Panc1 (cell line): ENCODE measurements around the gene SPATC1L. TPM values are rescaled to one million over a fixed set of nuclear protein-coding genes. Genes with fewer than 3 reads are reported as not detected.

Experiments
- ATAC-seq: fragments of 200-7000 bp; cut with Tn5 transposase; 2 replicates; pipeline ENCODE4 v1.9.1; 2020; ENCODE audit warnings: mild to moderate bottlenecking, moderate library complexity
- BruUV-seq: library from RNA; stranded (reverse); fragments of 400-500 nt; replicated peaks from 2 replicates; lab custom pipeline; 2021; lab: Mats Ljungman, UMichigan
- CTCF ChIA-PET: fragments of 300-600 bp; sonication (Branson Sonifier 250); formaldehyde crosslinking; loops from one replicate; lab custom pipeline; 2022; ENCODE audit warnings: antibody characterized with exemption; lab: Charles Lee
- POLR2A ChIA-PET: fragments of 300-600 bp; sonication (Branson Sonifier 250); formaldehyde crosslinking; loops from one replicate; lab custom pipeline; 2022; ENCODE audit warnings: antibody characterized with exemption; lab: Charles Lee
- DNase-seq: peaks from one replicate; pipeline ENCODE4 v3.0.0-alpha.2; 2010; ENCODE audit warnings: low read depth, low spot score
- H3K27ac ChIP-seq: 2 replicates; pipeline ENCODE4 v1.5.1; 2011; ENCODE audit warnings: mild to moderate bottlenecking, low read length, inconsistent platforms
- H3K27me3 ChIP-seq: fragments of 200-500 bp; sonication (Bioruptor generic); 2 replicates; pipeline ENCODE4 v1.6.0; 2014; ENCODE audit warnings: low read length, inconsistent platforms; ENCODE audit not compliant: control insufficient read depth, insufficient read depth
- H3K36me3 ChIP-seq: fragments of 200-500 bp; sonication (Bioruptor generic); 2 replicates; pipeline ENCODE4 v1.5.1; 2014; ENCODE audit warnings: inconsistent platforms, mild to moderate bottlenecking, low read length, moderate library complexity; ENCODE audit not compliant: control insufficient read depth, insufficient read depth
- H3K4me1 ChIP-seq: 2 replicates; pipeline ENCODE4 v1.5.1; 2011; ENCODE audit warnings: inconsistent platforms, mild to moderate bottlenecking, low read length, moderate library complexity; ENCODE audit not compliant: control insufficient read depth, insufficient read depth
- H3K4me3 ChIP-seq, 2 experiments: 2 replicates each; pipeline ENCODE4 v1.5.1; 2011 to 2012; ENCODE audit warnings: low read depth in 2 of 2, low read length in 2 of 2, mild to moderate bottlenecking in 2 of 2, inconsistent platforms in 1 of 2, moderate library complexity in 1 of 2
- H3K9me3 ChIP-seq: fragments of 200-500 bp; sonication (Bioruptor generic); 2 replicates; pipeline ENCODE4 v1.5.1; 2014; ENCODE audit warnings: low read depth, mild to moderate bottlenecking, inconsistent platforms, low read length, moderate library complexity; ENCODE audit not compliant: control insufficient read depth, insufficient read depth
- CTCF ChIP-seq: fragments of 450-650 bp; IDR thresholded peaks from 2 replicates; pipeline ENCODE4 v1.5.1; 2017; ENCODE audit warnings: mild to moderate bottlenecking
- POLR2AphosphoS5 ChIP-seq: IDR thresholded peaks from 2 replicates; pipeline ENCODE4 v1.6.1; 2012; ENCODE audit warnings: mild to moderate bottlenecking, low read depth, low read length, moderate library complexity
- SIN3A ChIP-seq: IDR thresholded peaks from 2 replicates; pipeline ENCODE4 v1.6.1; 2012; ENCODE audit warnings: low read depth, mild to moderate bottlenecking, low read length, moderate library complexity, borderline replicate concordance; ENCODE audit not compliant: insufficient read depth
- TCF7L2 ChIP-seq: IDR thresholded peaks from 2 replicates; pipeline ENCODE4 v1.6.1; 2011; ENCODE audit warnings: mild to moderate bottlenecking, low read depth, low read length, inconsistent platforms
- in situ Hi-C: cut with HindIII; loops from 2 replicates; pipeline ENCODE4 v1.10.0; 2016; ENCODE audit warnings: low sequenced_read_pairs, low pct_unique_long_range_greater_than_20kb
- intact Hi-C: fragments of 100-400 bp; cut with micrococcal nuclease; formaldehyde crosslinking; loops from one replicate; pipeline ENCODE4 v1.10.0; 2022; ENCODE audit not compliant: unreplicated experiment
- total RNA-seq: library from RNA; stranded (reverse); gene quantifications from one replicate; pipeline ENCODE4 v1.2.1, GENCODE V29; 2021; ENCODE audit not compliant: unreplicated experiment
- TF ChIP-seq, protein P1 (sequence below), 2 experiments: IDR thresholded peaks; 2 replicates each; pipeline ENCODE4 v1.6.1; 2011 to 2012; ENCODE audit warnings: low read depth in 2 of 2, control low read depth in 1 of 2, low read length in 1 of 2, mild to moderate bottlenecking in 1 of 2, moderate library complexity in 1 of 2; ENCODE audit not compliant: insufficient read depth in 1 of 2

SPATC1L gene
- total RNA-seq, 1 experiment from 2014 or later, result 0.26 TPM

- no peak for DNase-seq
- ChIA-PET POLR2A (no interaction called here), CTCF (no interaction called here)
- ATAC-seq, result no peak
- Histone ChIP-seq H3K4me3 (no peak overlapping the region), H3K27me3 (no peaks in the 10 kb centered on the region), H3K36me3 (no peaks in the 10 kb centered on the region), H3K9me3 (no peaks in the 10 kb centered on the region), H3K4me1 (no peaks in the 10 kb centered on the region), H3K27ac (no peak overlapping the region)
- in situ Hi-C loops (no loop called here), intact Hi-C loops (no loop called here)
- TF ChIP-seq CTCF (no peak), TCF7L2 (no peak), POLR2AphosphoS5 (no peak), SIN3A (no peak)
- TF ChIP-seq, protein P1, sequence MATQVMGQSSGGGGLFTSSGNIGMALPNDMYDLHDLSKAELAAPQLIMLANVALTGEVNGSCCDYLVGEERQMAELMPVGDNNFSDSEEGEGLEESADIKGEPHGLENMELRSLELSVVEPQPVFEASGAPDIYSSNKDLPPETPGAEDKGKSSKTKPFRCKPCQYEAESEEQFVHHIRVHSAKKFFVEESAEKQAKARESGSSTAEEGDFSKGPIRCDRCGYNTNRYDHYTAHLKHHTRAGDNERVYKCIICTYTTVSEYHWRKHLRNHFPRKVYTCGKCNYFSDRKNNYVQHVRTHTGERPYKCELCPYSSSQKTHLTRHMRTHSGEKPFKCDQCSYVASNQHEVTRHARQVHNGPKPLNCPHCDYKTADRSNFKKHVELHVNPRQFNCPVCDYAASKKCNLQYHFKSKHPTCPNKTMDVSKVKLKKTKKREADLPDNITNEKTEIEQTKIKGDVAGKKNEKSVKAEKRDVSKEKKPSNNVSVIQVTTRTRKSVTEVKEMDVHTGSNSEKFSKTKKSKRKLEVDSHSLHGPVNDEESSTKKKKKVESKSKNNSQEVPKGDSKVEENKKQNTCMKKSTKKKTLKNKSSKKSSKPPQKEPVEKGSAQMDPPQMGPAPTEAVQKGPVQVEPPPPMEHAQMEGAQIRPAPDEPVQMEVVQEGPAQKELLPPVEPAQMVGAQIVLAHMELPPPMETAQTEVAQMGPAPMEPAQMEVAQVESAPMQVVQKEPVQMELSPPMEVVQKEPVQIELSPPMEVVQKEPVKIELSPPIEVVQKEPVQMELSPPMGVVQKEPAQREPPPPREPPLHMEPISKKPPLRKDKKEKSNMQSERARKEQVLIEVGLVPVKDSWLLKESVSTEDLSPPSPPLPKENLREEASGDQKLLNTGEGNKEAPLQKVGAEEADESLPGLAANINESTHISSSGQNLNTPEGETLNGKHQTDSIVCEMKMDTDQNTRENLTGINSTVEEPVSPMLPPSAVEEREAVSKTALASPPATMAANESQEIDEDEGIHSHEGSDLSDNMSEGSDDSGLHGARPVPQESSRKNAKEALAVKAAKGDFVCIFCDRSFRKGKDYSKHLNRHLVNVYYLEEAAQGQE (IDR thresholded peaks at IDR 0.05; ENCODE audit: insufficient read depth in 1 of 2, low read depth in 2 of 2, low read length in 1 of 2), result no peak
- BruUV-seq, result no TSS peak
Observed at GRCh38 chr21:46156678-46157077, 27.6 kb downstream of the SPATC1L start.

DNA sequence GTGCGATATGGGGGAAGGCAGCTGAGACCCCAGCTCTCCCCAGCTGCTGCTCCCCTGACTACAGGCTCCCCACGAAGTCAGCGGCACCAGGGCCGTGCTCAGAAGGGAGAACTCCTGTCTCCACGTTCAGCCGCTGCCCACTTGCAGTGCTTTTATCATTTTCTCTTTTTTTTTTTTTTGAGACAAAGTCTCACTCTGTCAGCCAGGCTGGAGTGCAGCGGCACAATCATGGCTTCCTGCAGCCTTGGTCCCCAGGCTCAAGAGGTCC, 27.9 kb downstream of the SPATC1L start:
- no TSS peak for BruUV-seq
- Histone ChIP-seq H3K27ac (no peak overlapping the region), H3K27me3 (no peaks in the 10 kb centered on the region), H3K9me3 (no peaks in the 10 kb centered on the region), H3K4me1 (no peaks in the 10 kb centered on the region), H3K36me3 (no peaks in the 10 kb centered on the region), H3K4me3 (no peak overlapping the region)
- CTCF ChIA-PET, result no interaction called here
- POLR2A ChIA-PET, result no interaction called here
- no peak for DNase-seq
- no peak for ATAC-seq
- intact Hi-C loops, result no loop called here
- TF ChIP-seq TCF7L2, result no peak
- TF ChIP-seq CTCF, result no peak
- TF ChIP-seq, protein P1 (IDR thresholded peaks at IDR 0.05; ENCODE audit: insufficient read depth in 1 of 2, low read depth in 2 of 2, low read length in 1 of 2), result no peak
- no peak for TF ChIP-seq POLR2AphosphoS5
- no peak for TF ChIP-seq SIN3A
- in situ Hi-C loops, result no loop called here
